Transverse colon (tissue), 4 donors: ENCODE measurements around the gene COL13A1. TPM values are rescaled to one million over a fixed set of nuclear protein-coding genes. Genes with fewer than 3 reads are reported as not detected.

Experiments
- DNase-seq: peaks from one replicate; pipeline ENCODE4 v3.0.0-alpha.2; 2019
- H3K27ac ChIP-seq, 4 donors: fragments of 200-600 bp; sonication (generic); 2 replicates each; pipeline ENCODE4 v1.5.1; 2016 to 2018; ENCODE audit warnings: inconsistent platforms in 4 of 4
- H3K27me3 ChIP-seq: fragments of 200-600 bp; sonication (generic); 2 replicates; pipeline ENCODE4 v1.5.1; 2017; ENCODE audit warnings: inconsistent platforms
- H3K36me3 ChIP-seq, 4 donors: fragments of 200-600 bp; sonication (generic); 2 replicates each; pipeline ENCODE4 v1.5.1; 2017 to 2019; ENCODE audit warnings: inconsistent platforms in 4 of 4
- H3K4me1 ChIP-seq, 4 donors: fragments of 200-600 bp; sonication (generic); 2 replicates each; pipeline ENCODE4 v1.5.1; 2017 to 2020; ENCODE audit warnings: inconsistent platforms in 4 of 4
- H3K4me3 ChIP-seq, 4 donors: fragments of 200-600 bp; sonication (generic); 1 replicate in 1 of 4; 2 replicates in 3 of 4; pipeline versions ENCODE4 v1.5.1 to v1.6.1; 2017 to 2019; ENCODE audit warnings: inconsistent platforms in 4 of 4
- H3K9me3 ChIP-seq, 2 donors: fragments of 200-600 bp; sonication (generic); 2 replicates each; pipeline ENCODE4 v1.5.1; 2017 to 2019; ENCODE audit warnings: inconsistent platforms in 2 of 2
- EP300 ChIP-seq: sonication (generic); formaldehyde crosslinking; IDR thresholded peaks from one replicate; pipeline ENCODE4 v1.6.1; 2017; ENCODE audit warnings: antibody characterized with exemption, low read depth
- POLR2A ChIP-seq: fragments of 450-650 bp; IDR thresholded peaks from one replicate; pipeline ENCODE4 v1.6.1; 2016; ENCODE audit warnings: antibody characterized with exemption, mild to moderate bottlenecking, moderate library complexity
- POLR2AphosphoS5 ChIP-seq, 3 donors: sonication (generic); formaldehyde crosslinking; IDR thresholded peaks; one replicate each; pipeline ENCODE4 v1.6.1; 2016; ENCODE audit warnings: antibody characterized with exemption in 3 of 3
- WGBS, 2 donors: methylation state at CpG; one replicate each; pipeline ENCODE4 v1.1.5; 2018; ENCODE audit warnings: low coverage in 1 of 2; 5-methylcytosine and 5-hydroxymethylcytosine counted together
- in situ Hi-C, 4 donors: fragments of 200-750 bp; cut with MboI; loops; one replicate each; pipeline versions ENCODE4 v1.15.0 to v1.15.1; 2017; ENCODE audit warnings: low sequenced_read_pairs in 3 of 4, low pct_ligation_motif_present in 1 of 4, low pct_unique_long_range_greater_than_20kb in 1 of 4
- intact Hi-C: fragments of 100-400 bp; cut with DNase I; formaldehyde crosslinking; loops from one replicate; pipeline ENCODE4 v1.15.1; 2023; ENCODE audit warnings: low total_unique reads
- total RNA-seq, 4 donors: library from RNA; depleted of rRNA; stranded (reverse); fragments of >200 nt; gene quantifications; one replicate each; pipeline ENCODE4 v1.1.0, GENCODE V29; 2016
- TF ChIP-seq, protein P1 (sequence below), 5 experiments: fragments of 200-600 bp in 3 of 5; fragments of 450-650 bp in 2 of 5; sonication (generic) in 3 of 5; IDR thresholded peaks; 1 replicate in 2 of 5; 2 replicates in 3 of 5; pipeline ENCODE4 v1.5.1; 2016 to 2017; ENCODE audit warnings: antibody characterized with exemption in 5 of 5, inconsistent platforms in 3 of 5, mild to moderate bottlenecking in 2 of 5, moderate library complexity in 1 of 5

Gene COL13A1
- total RNA-seq, 4 donors from 2014 or later, result 0.68 to 8.2 (median 2.1) TPM

DNA sequence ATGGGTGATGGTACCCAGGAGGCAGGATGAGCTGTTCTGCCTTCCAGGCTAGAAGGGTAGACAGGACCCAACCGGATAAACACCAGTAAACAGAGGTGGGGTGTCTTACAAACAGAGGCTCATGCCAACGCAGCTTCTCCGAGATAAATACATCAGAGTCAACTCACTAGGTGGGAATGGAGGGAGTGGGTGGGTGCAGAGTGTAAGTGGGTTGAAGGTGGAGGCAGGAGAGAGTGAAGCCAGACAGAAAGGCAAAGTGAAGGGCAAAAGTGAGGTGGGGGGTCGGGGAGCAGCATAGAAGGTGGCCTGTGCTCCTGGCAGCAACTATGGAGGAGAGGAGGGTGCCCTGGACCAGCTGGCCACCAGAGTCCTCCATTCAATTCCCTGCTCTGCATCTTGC, 40.4 kb upstream of the COL13A1 start:
- no peaks in the 10 kb centered on the region for H3K9me3 ChIP-seq
- no peaks in the 10 kb centered on the region for H3K27me3 ChIP-seq
- WGBS, 2 donors, result 40 to 76% methylated on average over 1 to 4 of the region's 4 CpGs
- H3K4me1 ChIP-seq, result peaks cover 0 to 4% (median 0%) of the 10 kb centered on the region in 4 donors
- in situ Hi-C loops (no loop called here), intact Hi-C loops (no loop called here)
- H3K27ac ChIP-seq, result no peak overlapping the region
- no peak for DNase-seq
- H3K36me3 ChIP-seq, result no peaks in the 10 kb centered on the region
- TF ChIP-seq EP300, result no peak
- TF ChIP-seq, protein P1, sequence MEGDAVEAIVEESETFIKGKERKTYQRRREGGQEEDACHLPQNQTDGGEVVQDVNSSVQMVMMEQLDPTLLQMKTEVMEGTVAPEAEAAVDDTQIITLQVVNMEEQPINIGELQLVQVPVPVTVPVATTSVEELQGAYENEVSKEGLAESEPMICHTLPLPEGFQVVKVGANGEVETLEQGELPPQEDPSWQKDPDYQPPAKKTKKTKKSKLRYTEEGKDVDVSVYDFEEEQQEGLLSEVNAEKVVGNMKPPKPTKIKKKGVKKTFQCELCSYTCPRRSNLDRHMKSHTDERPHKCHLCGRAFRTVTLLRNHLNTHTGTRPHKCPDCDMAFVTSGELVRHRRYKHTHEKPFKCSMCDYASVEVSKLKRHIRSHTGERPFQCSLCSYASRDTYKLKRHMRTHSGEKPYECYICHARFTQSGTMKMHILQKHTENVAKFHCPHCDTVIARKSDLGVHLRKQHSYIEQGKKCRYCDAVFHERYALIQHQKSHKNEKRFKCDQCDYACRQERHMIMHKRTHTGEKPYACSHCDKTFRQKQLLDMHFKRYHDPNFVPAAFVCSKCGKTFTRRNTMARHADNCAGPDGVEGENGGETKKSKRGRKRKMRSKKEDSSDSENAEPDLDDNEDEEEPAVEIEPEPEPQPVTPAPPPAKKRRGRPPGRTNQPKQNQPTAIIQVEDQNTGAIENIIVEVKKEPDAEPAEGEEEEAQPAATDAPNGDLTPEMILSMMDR (IDR thresholded peaks at IDR 0.05), result no peak
- TF ChIP-seq POLR2AphosphoS5 (IDR thresholded peaks at IDR 0.05), result no peak
- TF ChIP-seq POLR2A, result no peak
- H3K4me3 ChIP-seq, result no peak overlapping the region

DNA sequence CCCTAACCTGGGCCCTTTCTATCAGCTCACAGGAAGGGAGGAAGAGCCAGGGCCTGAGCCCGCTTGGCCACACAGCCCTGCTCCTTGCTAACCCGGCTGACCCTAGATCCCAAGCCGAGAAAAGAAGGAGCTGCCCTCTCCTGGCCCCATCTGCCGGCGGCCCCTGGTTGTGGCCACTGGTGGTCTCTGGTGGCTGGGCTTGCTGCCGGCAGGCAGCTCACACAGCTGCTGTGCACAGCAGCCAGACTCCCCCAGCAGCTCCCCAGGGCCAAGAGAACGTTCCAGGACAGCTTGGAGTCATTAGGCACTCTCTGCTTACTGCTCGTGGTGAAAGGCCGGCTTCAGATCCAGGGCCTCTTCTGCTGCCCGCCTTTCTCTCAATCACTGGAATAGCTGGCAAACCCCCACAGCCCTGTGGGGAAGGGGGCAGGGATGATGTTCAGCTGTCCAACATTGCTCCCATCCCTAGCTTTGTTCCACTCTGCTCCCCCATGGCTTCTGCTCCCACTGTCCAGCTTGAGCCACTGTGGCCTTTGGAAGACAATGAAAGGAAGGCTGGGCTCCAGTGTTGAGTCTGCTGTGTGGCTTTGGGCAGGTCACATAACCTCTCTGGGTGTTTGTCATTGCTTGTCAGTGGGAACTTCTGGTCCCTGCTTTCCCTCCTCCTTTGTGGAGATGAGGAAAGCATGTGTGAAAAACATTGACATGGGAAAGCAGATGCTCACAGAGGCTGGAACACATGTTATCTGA, 35.4 kb upstream of the COL13A1 start:
- Histone ChIP-seq H3K9me3 (no peaks in the 10 kb centered on the region), H3K4me3 (no peak overlapping the region), H3K36me3 (no peaks in the 10 kb centered on the region), H3K4me1 (peaks cover 0 to 9% (median 5%) of the 10 kb centered on the region in 4 donors), H3K27me3 (no peaks in the 10 kb centered on the region), H3K27ac (no peak overlapping the region)
- 71% methylated on average over 9 of the region's 10 CpGs; no CpG with 5 or more reads in 1 of the 2 donors for WGBS, 2 donors
- intact Hi-C loops (no loop called here), in situ Hi-C loops (no loop called here)
- no peak for TF ChIP-seq POLR2AphosphoS5 (IDR thresholded peaks at IDR 0.05)
- no peak for DNase-seq

DNA sequence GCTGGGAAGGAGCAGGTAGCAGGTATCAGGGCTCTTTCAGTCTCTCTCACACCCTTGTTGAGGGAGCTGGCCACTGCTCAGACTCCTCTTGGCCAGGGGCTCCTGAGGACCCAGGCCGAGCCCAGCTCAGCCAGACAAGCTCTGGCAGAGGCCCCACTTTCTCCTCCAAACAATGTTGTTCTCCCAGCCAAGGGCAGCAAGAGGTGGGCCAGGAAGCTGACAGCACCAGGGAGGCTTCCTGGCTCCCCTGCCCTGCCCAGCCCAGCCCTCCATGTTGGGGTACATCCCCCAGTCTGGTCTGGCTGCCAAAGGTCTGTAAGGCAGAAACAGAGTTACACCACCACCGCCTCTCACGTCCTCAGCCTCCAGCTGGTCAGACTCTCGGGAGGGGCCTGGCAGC, 33.9 kb upstream of the COL13A1 start:
- 86% methylated on average over 4 of the region's 4 CpGs; no CpG with 5 or more reads in 1 of the 2 donors for WGBS, 2 donors
- DNase-seq, result no peak
- H3K27me3 ChIP-seq, result no peaks in the 10 kb centered on the region
- H3K4me1 ChIP-seq, result peaks cover 0 to 9% (median 5%) of the 10 kb centered on the region in 4 donors
- no peak overlapping the region for H3K27ac ChIP-seq
- intact Hi-C loops (no loop called here), in situ Hi-C loops (no loop called here)
- no peaks in the 10 kb centered on the region for H3K9me3 ChIP-seq
- no peak for TF ChIP-seq POLR2AphosphoS5 (IDR thresholded peaks at IDR 0.05)
- no peak for TF ChIP-seq POLR2A
- no peak for TF ChIP-seq EP300
- H3K4me3 ChIP-seq, result no peak overlapping the region
- H3K36me3 ChIP-seq, result no peaks in the 10 kb centered on the region

DNA sequence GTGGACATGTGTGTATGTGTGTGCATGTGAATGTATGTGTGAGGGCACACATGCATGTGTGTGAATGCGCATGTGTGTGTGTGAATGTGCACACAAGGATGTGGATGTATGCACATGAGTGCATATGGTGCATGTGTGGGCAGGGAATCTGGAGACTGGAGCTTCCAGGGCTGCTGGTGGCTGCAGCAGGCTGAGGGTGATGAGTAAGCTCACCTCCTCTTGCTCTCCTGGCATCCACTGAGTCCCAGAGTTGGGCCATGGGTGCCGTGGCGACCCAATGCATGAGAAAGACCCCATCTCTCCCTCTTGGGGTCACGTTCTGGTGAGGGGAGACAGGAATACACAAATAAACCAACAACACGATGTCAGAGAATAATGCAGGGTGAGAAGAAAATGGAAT, 33.3 kb upstream of the COL13A1 start:
- TF ChIP-seq EP300 (no peak), POLR2AphosphoS5 (IDR thresholded peaks at IDR 0.05) (no peak), POLR2A (no peak)
- TF ChIP-seq, protein P1 (IDR thresholded peaks at IDR 0.05), result no peak
- H3K4me1 ChIP-seq, result peaks cover 0 to 9% (median 5%) of the 10 kb centered on the region in 4 donors
- no peaks in the 10 kb centered on the region for H3K27me3 ChIP-seq
- 64 to 74% methylated on average over 2 to 5 of the region's 5 CpGs for WGBS, 2 donors
- no peak for DNase-seq
- no peaks in the 10 kb centered on the region for H3K36me3 ChIP-seq
- no peak overlapping the region for H3K27ac ChIP-seq
- intact Hi-C loops (no loop called here), in situ Hi-C loops (no loop called here)
- H3K4me3 ChIP-seq, result no peak overlapping the region
- no peaks in the 10 kb centered on the region for H3K9me3 ChIP-seq

- Histone ChIP-seq H3K9me3 (no peaks in the 10 kb centered on the region), H3K36me3 (no peaks in the 10 kb centered on the region), H3K27ac (peak overlapping the region in 1 of 4 donors; percentile 14), H3K4me1 (peaks cover 0 to 9% (median 5%) of the 10 kb centered on the region in 4 donors), H3K4me3 (no peak overlapping the region), H3K27me3 (no peaks in the 10 kb centered on the region)
- WGBS, 2 donors, result 39 to 49% methylated on average over 6 to 10 of the region's 10 CpGs
- peak; percentile 14 for DNase-seq
- in situ Hi-C loops, result no loop called here
- intact Hi-C loops, result no loop called here
- TF ChIP-seq POLR2AphosphoS5 (IDR thresholded peaks at IDR 0.05), result no peak
- TF ChIP-seq, protein P1 (IDR thresholded peaks at IDR 0.05), result no peak
- no peak for TF ChIP-seq POLR2A
- no peak for TF ChIP-seq EP300
Measured at GRCh38 chr10:69769395-69769992, 32.2 kb upstream of the COL13A1 start.
